Measurements from ENCODE around the gene SETBP1. TPM values are rescaled to one million over a fixed set of nuclear protein-coding genes. Genes with fewer than 3 reads are reported as not detected.

The SETBP1 gene
- total and polyA plus RNA-seq, 2 donors from 2014 or later = 2.7 to 71.7 TPM

DNA sequence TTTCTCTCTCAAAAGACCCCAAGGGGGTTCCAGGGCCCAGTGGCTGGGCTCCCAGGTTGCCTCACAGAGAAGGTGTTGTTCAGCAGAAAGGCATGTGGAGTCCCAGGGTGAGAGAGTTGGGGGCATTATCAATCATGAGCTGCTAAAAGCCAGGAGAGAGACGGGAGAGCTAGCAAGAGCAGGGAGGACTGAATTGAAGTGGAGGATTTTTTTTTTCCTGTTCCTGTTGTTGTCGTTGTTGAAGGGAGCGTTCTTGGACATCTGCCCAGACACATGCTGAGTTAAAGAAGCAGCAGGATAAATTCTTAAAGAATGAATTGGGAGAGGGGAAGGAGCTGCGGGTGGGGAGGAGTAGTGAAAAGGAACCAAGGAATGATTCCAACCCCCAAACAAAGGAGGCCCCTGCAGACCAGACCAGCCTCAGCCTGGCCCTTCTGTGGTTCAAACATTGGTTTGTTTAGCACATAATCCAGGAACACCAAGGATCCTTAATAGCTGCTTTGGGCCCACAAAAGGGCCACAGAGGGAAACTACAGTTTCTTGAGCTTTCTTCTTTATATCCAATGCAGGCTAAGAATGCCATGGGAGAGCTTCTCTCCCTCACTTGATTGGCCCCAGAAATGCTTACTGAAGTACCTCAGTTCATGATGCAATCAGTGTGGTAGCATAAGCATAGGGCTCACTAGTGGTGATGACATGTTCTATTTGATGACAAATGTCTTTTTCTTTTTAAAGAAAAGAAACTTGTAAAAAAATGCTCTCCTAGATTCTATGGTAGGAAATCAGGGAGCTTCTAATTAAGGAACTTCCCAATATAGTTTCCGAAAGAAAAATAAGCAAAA, 146.0 kb downstream of the SETBP1 start:
- DNase-seq (peak in 4 of 5 donors; percentile 70 to 96 (median 76)), FAIRE-seq (no peak)
- intact Hi-C loops (cut with DNase I) = no loop called here
- TF ChIP-seq, protein P1, sequence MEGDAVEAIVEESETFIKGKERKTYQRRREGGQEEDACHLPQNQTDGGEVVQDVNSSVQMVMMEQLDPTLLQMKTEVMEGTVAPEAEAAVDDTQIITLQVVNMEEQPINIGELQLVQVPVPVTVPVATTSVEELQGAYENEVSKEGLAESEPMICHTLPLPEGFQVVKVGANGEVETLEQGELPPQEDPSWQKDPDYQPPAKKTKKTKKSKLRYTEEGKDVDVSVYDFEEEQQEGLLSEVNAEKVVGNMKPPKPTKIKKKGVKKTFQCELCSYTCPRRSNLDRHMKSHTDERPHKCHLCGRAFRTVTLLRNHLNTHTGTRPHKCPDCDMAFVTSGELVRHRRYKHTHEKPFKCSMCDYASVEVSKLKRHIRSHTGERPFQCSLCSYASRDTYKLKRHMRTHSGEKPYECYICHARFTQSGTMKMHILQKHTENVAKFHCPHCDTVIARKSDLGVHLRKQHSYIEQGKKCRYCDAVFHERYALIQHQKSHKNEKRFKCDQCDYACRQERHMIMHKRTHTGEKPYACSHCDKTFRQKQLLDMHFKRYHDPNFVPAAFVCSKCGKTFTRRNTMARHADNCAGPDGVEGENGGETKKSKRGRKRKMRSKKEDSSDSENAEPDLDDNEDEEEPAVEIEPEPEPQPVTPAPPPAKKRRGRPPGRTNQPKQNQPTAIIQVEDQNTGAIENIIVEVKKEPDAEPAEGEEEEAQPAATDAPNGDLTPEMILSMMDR (IDR thresholded peaks at IDR 0.05; ENCODE audit: borderline replicate concordance, extremely low read depth, insufficient read depth) = no peak
- Histone ChIP-seq H3K4me3 (ENCODE audit: low read length in 3 of 3) (no peak overlapping the region), H3K4me1 (ENCODE audit: control insufficient read depth in 2 of 3, insufficient read depth in 2 of 3, low read depth in 1 of 3, low read length in 3 of 3) (peaks cover 6 to 46% (median 30%) of the 10 kb centered on the region in 3 donors), H3K36me3 (ENCODE audit: control insufficient read depth in 2 of 3, insufficient read depth in 3 of 3, low read length in 3 of 3) (no peaks in the 10 kb centered on the region), H3K27me3 (ENCODE audit: control insufficient read depth, insufficient read depth, low read length) (no peaks in the 10 kb centered on the region), H3K9ac (ENCODE audit: low read length in 3 of 3) (peak overlapping the region in 1 of 3 donors; percentile 32), H3K9me3 (ENCODE audit: control insufficient read depth in 2 of 3, insufficient read depth in 1 of 3, low read length in 3 of 3) (no peaks in the 10 kb centered on the region), H3K27ac (ENCODE audit: low read depth in 2 of 2, low read length in 2 of 2) (peak overlapping the region; percentile 71 to 88)

DNA sequence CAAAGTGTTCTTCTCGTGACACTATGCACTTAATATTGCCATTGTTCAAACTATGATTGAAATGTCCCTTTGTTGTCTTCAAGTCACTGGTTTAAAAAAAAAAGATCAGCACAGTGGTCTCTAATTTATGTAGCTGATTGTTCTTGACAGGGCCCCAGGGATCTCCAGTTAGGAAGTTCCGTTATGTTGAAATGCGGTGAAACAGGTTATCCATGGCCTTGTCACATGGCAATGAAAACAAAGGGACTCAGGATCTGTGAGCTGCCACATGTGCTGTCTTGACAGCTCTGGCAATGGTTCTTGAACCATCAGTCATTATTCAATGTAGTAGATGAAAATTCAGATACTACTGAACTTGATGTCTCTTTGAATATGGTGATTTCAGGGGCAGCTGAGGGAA, 147.4 kb downstream of the SETBP1 start:
- FAIRE-seq = no peak
- Histone ChIP-seq H3K9ac (ENCODE audit: low read length in 3 of 3) (no peak overlapping the region), H3K27ac (ENCODE audit: low read depth in 2 of 2, low read length in 2 of 2) (peak overlapping the region in 1 of 2 donors; percentile 88), H3K27me3 (ENCODE audit: control insufficient read depth, insufficient read depth, low read length) (no peaks in the 10 kb centered on the region), H3K4me3 (ENCODE audit: low read length in 3 of 3) (no peak overlapping the region), H3K36me3 (ENCODE audit: control insufficient read depth in 2 of 3, insufficient read depth in 3 of 3, low read length in 3 of 3) (no peaks in the 10 kb centered on the region), H3K9me3 (ENCODE audit: control insufficient read depth in 2 of 3, insufficient read depth in 1 of 3, low read length in 3 of 3) (no peaks in the 10 kb centered on the region), H3K4me1 (ENCODE audit: control insufficient read depth in 2 of 3, insufficient read depth in 2 of 3, low read depth in 1 of 3, low read length in 3 of 3) (peaks cover 6 to 50% (median 38%) of the 10 kb centered on the region in 3 donors)
- peak in 1 of 5 donors; percentile 43 for DNase-seq
- TF ChIP-seq, protein P1 (IDR thresholded peaks at IDR 0.05; ENCODE audit: borderline replicate concordance, extremely low read depth, insufficient read depth) = no peak
- intact Hi-C loops (cut with DNase I) = no loop called here

DNA sequence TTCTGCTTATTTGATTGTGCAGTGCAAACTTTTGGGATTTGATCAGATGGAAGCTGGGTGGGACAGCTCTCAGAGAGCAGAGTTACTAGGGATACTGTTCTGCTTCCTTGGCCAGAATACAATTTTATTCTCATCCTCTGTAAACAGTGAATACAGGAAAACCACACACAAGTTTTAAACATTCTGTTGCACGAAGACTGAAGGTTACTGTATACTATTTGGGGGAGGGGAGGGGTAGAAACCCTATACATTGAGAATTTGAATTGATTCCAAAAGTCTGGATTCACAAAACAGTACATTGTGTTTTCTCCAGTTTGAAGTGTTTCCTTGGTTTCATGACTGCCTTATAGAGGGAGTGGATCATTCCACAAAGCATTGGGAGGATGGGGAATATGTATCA, 149.9 kb downstream of the SETBP1 start:
- TF ChIP-seq, protein P1 (IDR thresholded peaks at IDR 0.05; ENCODE audit: borderline replicate concordance, extremely low read depth, insufficient read depth) = no peak
- H3K4me3 ChIP-seq (ENCODE audit: low read length in 3 of 3) = no peak overlapping the region
- FAIRE-seq (no peak), DNase-seq (no peak)
- intact Hi-C loops (cut with DNase I) = no loop called here
- no peaks in the 10 kb centered on the region for H3K36me3 ChIP-seq (ENCODE audit: control insufficient read depth in 2 of 3, insufficient read depth in 3 of 3, low read length in 3 of 3)
- peaks cover 9 to 57% (median 48%) of the 10 kb centered on the region in 3 donors for H3K4me1 ChIP-seq (ENCODE audit: control insufficient read depth in 2 of 3, insufficient read depth in 2 of 3, low read depth in 1 of 3, low read length in 3 of 3)
- no peak overlapping the region for H3K9ac ChIP-seq (ENCODE audit: low read length in 3 of 3)
- no peaks in the 10 kb centered on the region for H3K9me3 ChIP-seq (ENCODE audit: control insufficient read depth in 2 of 3, insufficient read depth in 1 of 3, low read length in 3 of 3)
- no peak overlapping the region for H3K27ac ChIP-seq (ENCODE audit: low read depth in 2 of 2, low read length in 2 of 2)
- H3K27me3 ChIP-seq (ENCODE audit: control insufficient read depth, insufficient read depth, low read length) = no peaks in the 10 kb centered on the region

Measured in kidney (tissue), 14 donors.